Aorta (tissue), 5 donors: ENCODE measurements around the gene ARL15. TPM values are rescaled to one million over a fixed set of nuclear protein-coding genes. Genes with fewer than 3 reads are reported as not detected.
A peak's percentile ranks its signal among the peaks of the same experiment; 100 is the strongest.

Source experiments
- ATAC-seq: fragments of 200-7000 bp; cut with Tn5 transposase; one replicate; pipeline ENCODE4 v1.9.1; 2022; ENCODE audit warnings: moderate library complexity; ENCODE audit not compliant: low FRiP score
- DNase-seq, 2 donors: peaks; one replicate each; pipeline ENCODE4 v3.0.0-alpha.2; 2020
- H3K27ac ChIP-seq, 2 donors: one replicate each; pipeline ENCODE4 v1.5.1; 2013; ENCODE audit warnings: low read length in 2 of 2, mild to moderate bottlenecking in 2 of 2, moderate library complexity in 2 of 2, control low read depth in 1 of 2, inconsistent platforms in 1 of 2, low read depth in 1 of 2
- H3K27me3 ChIP-seq, 2 donors: one replicate each; pipeline ENCODE4 v1.6.1; 2013; ENCODE audit warnings: control low read depth in 1 of 2, low read length in 1 of 2, mild to moderate bottlenecking in 1 of 2, moderate library complexity in 1 of 2; ENCODE audit not compliant: insufficient read depth in 2 of 2, control insufficient read depth in 1 of 2
- H3K36me3 ChIP-seq, 2 donors: one replicate each; pipeline ENCODE4 v1.6.1; 2013; ENCODE audit warnings: control low read depth in 1 of 2, low read length in 1 of 2, mild to moderate bottlenecking in 1 of 2; ENCODE audit not compliant: insufficient read depth in 2 of 2, control insufficient read depth in 1 of 2
- H3K4me1 ChIP-seq, 2 donors: one replicate each; pipeline ENCODE4 v1.6.1; 2013; ENCODE audit warnings: low read length in 2 of 2, control low read depth in 1 of 2, mild to moderate bottlenecking in 1 of 2, moderate library complexity in 1 of 2; ENCODE audit not compliant: insufficient read depth in 2 of 2, control insufficient read depth in 1 of 2
- H3K4me3 ChIP-seq, 2 donors: one replicate each; pipeline ENCODE4 v1.5.1; 2013; ENCODE audit warnings: low read length in 2 of 2, control low read depth in 1 of 2, mild to moderate bottlenecking in 1 of 2
- H3K9me3 ChIP-seq: one replicate; pipeline ENCODE4 v1.6.1; 2013; ENCODE audit warnings: mild to moderate bottlenecking, low read length; ENCODE audit not compliant: control insufficient read depth
- WGBS, 2 donors: extraction: QIAGEN DNeasy Blood & Tissue Kit; methylation state at CpG; one replicate each; pipeline ENCODE4 v1.1.7; 2013; 5-methylcytosine and 5-hydroxymethylcytosine counted together
- intact Hi-C, 2 donors: fragments of 100-400 bp; cut with DNase I; formaldehyde crosslinking; loops; one replicate each; pipeline versions ENCODE4 v1.14.2 to v1.15.0; 2022
- polyA plus RNA-seq, 2 donors: library from polyadenylated mRNA; stranded (reverse); fragments of 200-250 nt; gene quantifications; one replicate each; pipeline ENCODE4 v1.2.3, GENCODE V29; 2013
- total RNA-seq, 2 donors: library from RNA; stranded (reverse); fragmentation: NEBNext Ultra II Directional; extraction: Animal tissue kit (Norgen Biotek cat#: 25700); gene quantifications; one replicate each; pipeline ENCODE4 v1.2.1, GENCODE V29; 2021
- donor health status: healthy with polysubstance abuse.
- donor health status: Bipolar disorder and iron deficiency.
- donor health status: DM: no; HTN: no; CAD: no.
- donor health status: DM: no; HTN: no; CAD: no.
- donor health status: DM: yes; HTN: yes; CAD: no.

The ARL15 gene
- total and polyA plus RNA-seq, 4 donors: 7.4 to 44.7 (median 19.8) TPM

GRCh38 chr5:54160329-54160728 lies 150.0 kb downstream of the ARL15 start:
- Histone ChIP-seq H3K27me3 (no peaks in the 10 kb centered on the region), H3K36me3 (no peaks in the 10 kb centered on the region), H3K9me3 (no peaks in the 10 kb centered on the region), H3K4me3 (no peak overlapping the region), H3K27ac (no peak overlapping the region), H3K4me1 (no peaks in the 10 kb centered on the region)
- intact Hi-C loops: no loop called here
- ATAC-seq (no peak), DNase-seq (no peak)

GRCh38 chr5:54159893-54160195 lies 150.5 kb downstream of the ARL15 start:
- 4 to 6% methylated on average over 2 of the region's 2 CpGs for WGBS, 2 donors
- H3K27ac ChIP-seq: peak overlapping the region in 1 of 2 donors; percentile 22
- ATAC-seq (peak; percentile 76), DNase-seq (no peak)
- no peak overlapping the region for H3K4me3 ChIP-seq
- no peaks in the 10 kb centered on the region for H3K9me3 ChIP-seq
- no peaks in the 10 kb centered on the region for H3K4me1 ChIP-seq
- no peaks in the 10 kb centered on the region for H3K36me3 ChIP-seq
- H3K27me3 ChIP-seq: no peaks in the 10 kb centered on the region
- intact Hi-C loops: no loop called here

- ATAC-seq (peak; percentile 74), DNase-seq (no peak)
- no peaks in the 10 kb centered on the region for H3K27me3 ChIP-seq
- H3K27ac ChIP-seq: peak overlapping the region; percentile 22 to 81
- H3K4me3 ChIP-seq: no peak overlapping the region
- no peaks in the 10 kb centered on the region for H3K36me3 ChIP-seq
- intact Hi-C loops: no loop called here
- H3K4me1 ChIP-seq: no peaks in the 10 kb centered on the region
- no peaks in the 10 kb centered on the region for H3K9me3 ChIP-seq
- WGBS, 2 donors: 6% methylated on average over 4 of the region's 4 CpGs
Observed at GRCh38 chr5:54159153-54159892, 151.1 kb downstream of the ARL15 start.

GRCh38 chr5:54156577-54156976 lies 153.8 kb downstream of the ARL15 start:
- Histone ChIP-seq H3K9me3 (no peaks in the 10 kb centered on the region), H3K27ac (no peak overlapping the region)
- 97 to 98% methylated on average over 1 of the region's 1 CpG for WGBS, 2 donors

GRCh38 chr5:54150841-54151240 lies 159.5 kb downstream of the ARL15 start:
- Histone ChIP-seq H3K36me3 (no peaks in the 10 kb centered on the region), H3K27me3 (no peaks in the 10 kb centered on the region), H3K4me1 (peaks cover 0 to 3% of the 10 kb centered on the region in 2 donors), H3K9me3 (no peaks in the 10 kb centered on the region), H3K4me3 (no peak overlapping the region), H3K27ac (no peak overlapping the region)
- 83 to 89% methylated on average over 1 of the region's 1 CpG for WGBS, 2 donors
- intact Hi-C loops: no loop called here
- DNase-seq (no peak), ATAC-seq (no peak)

More at GRCh38 chr5:54156577-54156976, 153.8 kb downstream of the ARL15 start:
- intact Hi-C loops: no loop called here
- no peaks in the 10 kb centered on the region for H3K36me3 ChIP-seq
- no peak overlapping the region for H3K4me3 ChIP-seq
- ATAC-seq (no peak), DNase-seq (no peak)
- no peaks in the 10 kb centered on the region for H3K4me1 ChIP-seq
- no peaks in the 10 kb centered on the region for H3K27me3 ChIP-seq

GRCh38 chr5:54148858-54149257 lies 161.5 kb downstream of the ARL15 start:
- Histone ChIP-seq H3K4me3 (no peak overlapping the region), H3K36me3 (no peaks in the 10 kb centered on the region), H3K4me1 (peaks cover 0 to 3% of the 10 kb centered on the region in 2 donors), H3K27ac (no peak overlapping the region), H3K9me3 (no peaks in the 10 kb centered on the region), H3K27me3 (no peaks in the 10 kb centered on the region)
- 97 to 100% methylated on average over 2 of the region's 2 CpGs for WGBS, 2 donors
- ATAC-seq (no peak), DNase-seq (no peak)
- intact Hi-C loops: no loop called here

- no peaks in the 10 kb centered on the region for H3K36me3 ChIP-seq
- ATAC-seq (no peak), DNase-seq (no peak)
- no peak overlapping the region for H3K27ac ChIP-seq
- H3K9me3 ChIP-seq: no peaks in the 10 kb centered on the region
- intact Hi-C loops: no loop called here
- no peaks in the 10 kb centered on the region for H3K27me3 ChIP-seq
- H3K4me3 ChIP-seq: no peak overlapping the region
- peaks cover 0 to 3% of the 10 kb centered on the region in 2 donors for H3K4me1 ChIP-seq
- WGBS, 2 donors: 73 to 80% methylated on average over 6 of the region's 6 CpGs
Observed at GRCh38 chr5:54148067-54148845, 162.1 kb downstream of the ARL15 start.

- WGBS, 2 donors: 18 to 27% methylated on average over 1 of the region's 1 CpG
- H3K4me1 ChIP-seq: peaks cover 0 to 3% of the 10 kb centered on the region in 2 donors
- H3K27me3 ChIP-seq: no peaks in the 10 kb centered on the region
- H3K27ac ChIP-seq: no peak overlapping the region
- H3K36me3 ChIP-seq: no peaks in the 10 kb centered on the region
- DNase-seq (no peak), ATAC-seq (peak; percentile 55)
- intact Hi-C loops: no loop called here
- H3K9me3 ChIP-seq: no peaks in the 10 kb centered on the region
- no peak overlapping the region for H3K4me3 ChIP-seq
Observed at GRCh38 chr5:54146916-54147315, 163.5 kb downstream of the ARL15 start.

GRCh38 chr5:54146390-54146789 lies 164.0 kb downstream of the ARL15 start:
- intact Hi-C loops: no loop called here
- no peak overlapping the region for H3K27ac ChIP-seq
- ATAC-seq: peak; percentile 64

More at GRCh38 chr5:54146390-54146789, 164.0 kb downstream of the ARL15 start:
- Histone ChIP-seq H3K27me3 (no peaks in the 10 kb centered on the region), H3K4me1 (peaks cover 0 to 3% of the 10 kb centered on the region in 2 donors), H3K9me3 (no peaks in the 10 kb centered on the region), H3K36me3 (no peaks in the 10 kb centered on the region), H3K4me3 (no peak overlapping the region)
- no peak for DNase-seq
- WGBS, 2 donors: 16 to 22% methylated on average over 3 of the region's 3 CpGs
